ENCODE measurements around the gene ALG9.

ALG9 gene

GRCh38 chr11:111870886-111871692, at the start of gene ALG9:
ALG9 (minus strand) TSS chr11:111871581; CDS start chr11:111871482, 99 bp downstream.
- Histone ChIP-seq H3K27me3 (no peaks in the 10 kb centered on the region), H3K4me3 (ENCODE audit: low read depth in 1 of 2, low read length in 1 of 2) (peak within 1 kb of the TSS; percentile 69 to 88), H3K4me1 (ENCODE audit: control insufficient read depth in 1 of 2, insufficient read depth in 1 of 2, low read depth in 1 of 2, low read length in 1 of 2) (peaks cover 6 to 12% of the 10 kb centered on the region in 2 experiments), H3K27ac (peak within 1 kb of the TSS; percentile 66), H3K36me3 (no peaks in the 10 kb centered on the region), H3K9me3 (no peaks in the 10 kb centered on the region)
- no peak for TF ChIP-seq CTCF (IDR thresholded peaks at IDR 0.05)

- Histone ChIP-seq H3K36me3 (no peaks in the 10 kb centered on the region), H3K27ac (no peak overlapping the region), H3K4me3 (ENCODE audit: low read depth in 1 of 2, low read length in 1 of 2) (no peak overlapping the region), H3K9me3 (no peaks in the 10 kb centered on the region), H3K27me3 (peaks cover 7% of the 10 kb centered on the region), H3K4me1 (ENCODE audit: control insufficient read depth in 1 of 2, insufficient read depth in 1 of 2, low read depth in 1 of 2, low read length in 1 of 2) (no peaks in the 10 kb centered on the region)
- no peak for TF ChIP-seq CTCF (IDR thresholded peaks at IDR 0.05)
Observed at GRCh38 chr11:111920908-111921307, 49.5 kb upstream of the ALG9 start.

GRCh38 chr11:111918390-111919256, 47.2 kb upstream of the ALG9 start, which contains the start of gene C11orf52:
C11orf52 (plus strand) TSS chr11:111918913; CDS start chr11:111918973, 60 bp downstream.
- H3K36me3 ChIP-seq, result no peaks in the 10 kb centered on the region
- H3K4me3 ChIP-seq (ENCODE audit: low read depth in 1 of 2, low read length in 1 of 2), result no peak within 1 kb of the TSS
- H3K27me3 ChIP-seq, result peaks cover 29% of the 10 kb centered on the region
- TF ChIP-seq CTCF (IDR thresholded peaks at IDR 0.05), result no peak
- H3K27ac ChIP-seq, result no peak within 1 kb of the TSS
- H3K9me3 ChIP-seq, result no peaks in the 10 kb centered on the region
- no peaks in the 10 kb centered on the region for H3K4me1 ChIP-seq (ENCODE audit: control insufficient read depth in 1 of 2, insufficient read depth in 1 of 2, low read depth in 1 of 2, low read length in 1 of 2)

- no peak overlapping the region for H3K27ac ChIP-seq
- H3K4me3 ChIP-seq (ENCODE audit: low read depth in 1 of 2, low read length in 1 of 2), result no peak overlapping the region
- peaks cover 38% of the 10 kb centered on the region for H3K27me3 ChIP-seq
- no peaks in the 10 kb centered on the region for H3K36me3 ChIP-seq
- no peaks in the 10 kb centered on the region for H3K9me3 ChIP-seq
- H3K4me1 ChIP-seq (ENCODE audit: control insufficient read depth in 1 of 2, insufficient read depth in 1 of 2, low read depth in 1 of 2, low read length in 1 of 2), result no peaks in the 10 kb centered on the region
- TF ChIP-seq CTCF (IDR thresholded peaks at IDR 0.05), result no peak
Observed at GRCh38 chr11:111917788-111918187, 46.4 kb upstream of the ALG9 start.

- Histone ChIP-seq H3K4me3 (ENCODE audit: low read depth in 1 of 2, low read length in 1 of 2) (no peak overlapping the region), H3K27ac (no peak overlapping the region), H3K27me3 (peaks cover 43% of the 10 kb centered on the region), H3K9me3 (no peaks in the 10 kb centered on the region), H3K36me3 (no peaks in the 10 kb centered on the region), H3K4me1 (ENCODE audit: control insufficient read depth in 1 of 2, insufficient read depth in 1 of 2, low read depth in 1 of 2, low read length in 1 of 2) (no peaks in the 10 kb centered on the region)
- TF ChIP-seq CTCF (IDR thresholded peaks at IDR 0.05), result no peak
Observed at GRCh38 chr11:111917312-111917711, 45.9 kb upstream of the ALG9 start.

Data from neutrophil (primary cell).